Activated CD4-positive, CD25-positive, alpha-beta regulatory T cell treated with anti-CD3 and anti-CD28 coated beads, Interleukin-2, amount 50 U/mL, for 24 hours (primary cell): Measurements from ENCODE around the gene EXOC6B.

Source experiments
- ATAC-seq, 2 donors: fragments of 150-1000 bp; cut with Tn5 transposase; one replicate each; pipeline ENCODE4 v1.10.0; 2021; ENCODE audit warnings: mild to moderate bottlenecking in 1 of 2, moderate library complexity in 1 of 2

EXOC6B gene

GRCh38 chr2:72825257-72826155, at the start of gene EXOC6B:
Gene EXOC6B (minus strand): TSS chr2:72826033.
- peak; percentile 79 to 84 for ATAC-seq

GRCh38 chr2:72871880-72872279, 46.0 kb upstream of the EXOC6B start:
- ATAC-seq: no peak

- ATAC-seq: no peak
Observed at GRCh38 chr2:72871060-72871459, 45.2 kb upstream of the EXOC6B start.

- peak; percentile 87 to 88 for ATAC-seq
Observed at GRCh38 chr2:72864500-72864899, 38.7 kb upstream of the EXOC6B start.

GRCh38 chr2:72863046-72863445, 37.2 kb upstream of the EXOC6B start:
- no peak for ATAC-seq

- peak; percentile 83 to 87 for ATAC-seq
Observed at GRCh38 chr2:72862239-72862988, 36.6 kb upstream of the EXOC6B start.

GRCh38 chr2:72859831-72860262, 34.0 kb upstream of the EXOC6B start:
- ATAC-seq: peak; percentile 50 to 54

- no peak for ATAC-seq
Observed at GRCh38 chr2:72851333-72851732, 25.5 kb upstream of the EXOC6B start.

GRCh38 chr2:72849138-72849462, 23.3 kb upstream of the EXOC6B start:
- ATAC-seq: no peak

- no peak for ATAC-seq
Observed at GRCh38 chr2:72848436-72849137, 22.8 kb upstream of the EXOC6B start.

- ATAC-seq: no peak
Observed at GRCh38 chr2:72847534-72848315, 21.9 kb upstream of the EXOC6B start.

GRCh38 chr2:72846171-72847095, 20.6 kb upstream of the EXOC6B start:
- peak in 1 of 2 donors; percentile 45 for ATAC-seq

- ATAC-seq: no peak
Observed at GRCh38 chr2:72843301-72843700, 17.5 kb upstream of the EXOC6B start.

GRCh38 chr2:72841462-72842125, 15.8 kb upstream of the EXOC6B start:
- no peak for ATAC-seq

- ATAC-seq: no peak
Observed at GRCh38 chr2:72840066-72840465, 14.2 kb upstream of the EXOC6B start.

GRCh38 chr2:72837171-72837570, 11.3 kb upstream of the EXOC6B start:
- ATAC-seq: no peak

GRCh38 chr2:72835403-72835802, 9.6 kb upstream of the EXOC6B start:
- ATAC-seq: no peak

- ATAC-seq: no peak
Observed at GRCh38 chr2:72834596-72834995, 8.8 kb upstream of the EXOC6B start.

GRCh38 chr2:72833084-72833714, 7.4 kb upstream of the EXOC6B start:
- peak; percentile 45 to 59 for ATAC-seq

- no peak for ATAC-seq
Observed at GRCh38 chr2:72830273-72830672, 4.4 kb upstream of the EXOC6B start.
